Cardiac ventricle fibroblast (primary cell): ENCODE measurements around the gene ALKBH1. TPM values are rescaled to one million over a fixed set of nuclear protein-coding genes. Genes with fewer than 3 reads are reported as not detected.

Source experiments
- total RNA-seq: library from RNA; depleted of rRNA; stranded (reverse); fragments of >200 nt; gene quantifications from 2 replicates; pipeline ENCODE4 v1.2.3, GENCODE V29; 2015

ALKBH1 gene
- total RNA-seq, result 5.2 and 6.4 TPM in 2 replicates

DNA sequence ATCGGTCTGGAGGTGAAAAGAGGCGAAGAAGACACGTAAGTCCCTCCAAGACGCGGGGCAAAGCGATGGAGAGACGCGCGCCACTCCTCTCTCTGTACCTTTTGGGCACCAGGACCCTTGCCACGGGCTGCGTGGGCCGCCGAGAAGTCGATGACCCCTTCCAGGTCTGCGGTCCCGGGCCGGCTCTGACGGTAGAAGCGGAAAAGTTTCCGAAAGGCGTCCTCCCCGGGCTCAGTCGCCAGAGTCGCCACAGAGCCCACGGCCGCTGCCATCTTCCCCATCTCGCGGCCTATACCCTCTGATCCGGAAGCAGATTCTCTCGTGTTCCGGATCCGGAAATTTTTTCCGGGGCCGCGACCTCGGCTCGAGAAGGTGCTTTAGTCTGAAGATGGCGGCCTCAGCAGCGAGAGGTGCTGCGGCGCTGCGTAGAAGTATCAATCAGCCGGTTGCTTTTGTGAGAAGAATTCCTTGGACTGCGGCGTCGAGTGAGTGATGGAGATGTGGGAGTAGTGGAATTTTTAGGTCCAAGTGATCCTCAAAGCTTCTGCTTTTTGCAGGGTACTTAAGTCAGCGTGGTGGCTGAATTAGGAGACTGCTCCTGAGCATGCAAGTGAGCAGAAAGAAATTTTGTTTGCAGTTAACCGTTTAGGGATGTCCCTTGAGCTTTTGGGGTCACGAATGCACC is at the start of gene ALKBH1, which contains the start of gene SLIRP:
Gene ALKBH1, minus strand, starts transcription at position 300 of the 685 bp plus-strand sequence. Its CDS starts 19 bp downstream, at position 281.
Gene SLIRP, plus strand, starts transcription at position 380 of the 685 bp plus-strand sequence. Its CDS starts 9 bp downstream, at position 389.

Other genes starting within 250 kb of the ALKBH1 start
- 96.5 and 101 TPM in 2 replicates for gene AHSA1, start 249.9 kb downstream of the ALKBH1 start, total RNA-seq
- 0.05 and 0.19 TPM in 2 replicates for gene ISM2, start 209.2 kb downstream of the ALKBH1 start, total RNA-seq
- gene SPTLC2, start 91.4 kb downstream of the ALKBH1 start, total RNA-seq, result 12.4 and 17.5 TPM in 2 replicates
- 186 and 219 TPM in 2 replicates for gene SLIRP, start 80 bp upstream of the ALKBH1 start, total RNA-seq
- gene SNW1, start 53.1 kb upstream of the ALKBH1 start, total RNA-seq, result 41.8 and 59.6 TPM in 2 replicates
- gene ADCK1, start 92.1 kb upstream of the ALKBH1 start, total RNA-seq, result 4.9 and 5.8 TPM in 2 replicates